CD4-positive, alpha-beta T cell (primary cell): Measurements from ENCODE around the gene MXRA5. TPM values are rescaled to one million over a fixed set of nuclear protein-coding genes. Genes with fewer than 3 reads are reported as not detected.
"Not testable (repeated sequence)": the region's sequence is repeated elsewhere in the genome, so short reads cannot be mapped to it uniquely, and the experiment has no call there.

Experiments
- ATAC-seq: fragments of 200-7000 bp; cut with Tn5 transposase; one replicate; pipeline ENCODE4 v1.10.0; 2022; ENCODE audit warnings: mild to moderate bottlenecking; ENCODE audit not compliant: poor library complexity
- CTCF ChIA-PET: fragments of 350-600 bp; sonication (Branson Sonifier 250); formaldehyde crosslinking; loops from one replicate; lab custom pipeline; 2021; ENCODE audit warnings: antibody characterized with exemption, inconsistent platforms; lab: Charles Lee
- POLR2A ChIA-PET: fragments of 350-600 bp; sonication (Branson Sonifier 250); formaldehyde crosslinking; loops from one replicate; lab custom pipeline; 2021; ENCODE audit warnings: antibody characterized with exemption, inconsistent platforms; lab: Charles Lee
- DNase-seq, 14 experiments: peaks; one replicate each; pipeline ENCODE4 v3.0.0-alpha.2; 2013 to 2020; ENCODE audit warnings: mixed read lengths in 2 of 14
- H3K27ac ChIP-seq, 2 donors: one replicate each; pipeline versions ENCODE4 v1.5.1 to v1.7.0; 2013; ENCODE audit warnings: low read length in 2 of 2, low read depth in 1 of 2, mild to moderate bottlenecking in 1 of 2
- H3K27me3 ChIP-seq, 2 experiments: 1 replicate in 1 of 2; 2 replicates in 1 of 2; pipeline versions ENCODE4 v1.6.1 to v1.7.0; 2013; ENCODE audit warnings: low read length in 2 of 2, control low read depth in 1 of 2, mild to moderate bottlenecking in 1 of 2, moderate library complexity in 1 of 2; ENCODE audit not compliant: insufficient read depth in 2 of 2, control insufficient read depth in 1 of 2
- H3K36me3 ChIP-seq: one replicate; pipeline ENCODE4 v1.6.1; 2013; ENCODE audit warnings: low read length, control low read depth; ENCODE audit not compliant: insufficient read depth
- H3K4me1 ChIP-seq: one replicate; pipeline ENCODE4 v1.6.1; 2013; ENCODE audit warnings: low read length, control low read depth; ENCODE audit not compliant: insufficient read depth
- H3K4me3 ChIP-seq: one replicate; pipeline ENCODE4 v1.5.1; 2013; ENCODE audit warnings: mild to moderate bottlenecking, low read length, moderate library complexity
- H3K9me3 ChIP-seq, 2 experiments: 1 replicate in 1 of 2; 2 replicates in 1 of 2; pipeline versions ENCODE4 v1.6.1 to v1.7.0; 2013; ENCODE audit warnings: low read length in 2 of 2, mild to moderate bottlenecking in 2 of 2, control low read depth in 1 of 2, moderate library complexity in 1 of 2; ENCODE audit not compliant: control insufficient read depth in 1 of 2, insufficient read depth in 1 of 2
- H3K27ac Mint-ChIP-seq: one replicate; pipeline ENCODE4 v1.8.0; 2020; ENCODE audit warnings: mixed read lengths
- H3K27me3 Mint-ChIP-seq: one replicate; pipeline ENCODE4 v1.8.0; 2021; ENCODE audit warnings: mixed read lengths
- H3K36me3 Mint-ChIP-seq: one replicate; pipeline ENCODE4 v1.8.0; 2021; ENCODE audit warnings: low read depth, mixed read lengths
- H3K4me1 Mint-ChIP-seq: one replicate; pipeline ENCODE4 v1.8.0; 2021; ENCODE audit warnings: low read depth, mixed read lengths
- H3K4me3 Mint-ChIP-seq: one replicate; pipeline ENCODE4 v1.8.0; 2020; ENCODE audit warnings: mild to moderate bottlenecking, mixed read lengths
- H3K9me3 Mint-ChIP-seq: one replicate; pipeline ENCODE4 v1.8.0; 2020; ENCODE audit warnings: mixed read lengths
- CTCF ChIP-seq: fragments of 200-600 bp; IDR thresholded peaks from one replicate; pipeline ENCODE4 v1.8.0; 2022; ENCODE audit warnings: antibody characterized with exemption, mild to moderate bottlenecking
- intact Hi-C, 2 experiments: fragments of 100-400 bp; cut with DNase I in 1 of 2; cut with micrococcal nuclease in 1 of 2; formaldehyde crosslinking; loops; one replicate each; pipeline versions ENCODE4 v1.15.1 to v1.9.0; 2023 to 2025; cut with DNase I, micrococcal nuclease
- total RNA-seq, 174 experiments: library from RNA in 2 of 174; stranded (reverse) in 2 of 174; gene quantifications; one replicate each; pipeline ENCODE4 v1.2.3 and lab custom pipeline; 2021 to 2026

MXRA5 gene
- total RNA-seq, 2 experiments from 2014 or later: not detected

GRCh38 chrX:3290561-3290960 is 55.9 kb downstream of the MXRA5 start:
- CTCF ChIA-PET: no interaction called here
- intact Hi-C loops: no loop called here
- TF ChIP-seq CTCF: no peak

DNA sequence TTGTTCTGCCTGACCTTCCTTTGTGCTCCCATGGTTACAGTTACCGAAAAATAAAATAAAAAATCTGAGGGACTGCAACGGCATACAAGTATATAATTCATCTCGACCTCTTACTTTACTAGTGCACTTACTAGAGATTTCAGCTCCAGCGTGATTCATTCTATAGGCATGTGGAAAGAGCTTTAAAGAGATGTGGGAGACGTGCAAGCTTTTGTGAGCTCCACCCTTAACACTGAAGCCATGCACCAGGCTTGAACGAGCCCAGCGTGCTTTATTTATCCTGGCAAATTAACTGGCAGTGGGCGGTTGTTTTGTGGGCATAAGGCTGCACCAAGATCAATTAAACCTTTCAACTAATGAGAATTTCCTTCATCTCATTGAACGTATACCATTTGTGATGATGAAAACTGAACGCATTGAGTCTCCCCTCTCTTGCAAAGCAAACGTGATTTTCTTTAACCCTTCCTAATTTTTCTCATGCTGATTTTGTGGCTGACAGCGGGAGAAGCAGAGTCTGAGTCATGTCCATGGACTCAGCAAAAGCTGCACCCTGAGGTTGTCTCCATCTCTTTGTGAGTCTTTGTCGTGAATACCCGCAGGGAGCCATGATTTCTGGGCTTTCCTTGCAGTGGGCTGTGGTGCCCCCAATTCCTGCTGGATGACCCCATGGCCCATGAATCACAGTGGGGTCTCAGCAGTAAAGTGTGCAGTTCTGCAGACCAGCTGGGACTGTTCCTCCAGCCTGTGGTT is 60.1 kb downstream of the MXRA5 start:
- no peaks in the 10 kb centered on the region for H3K4me1 Mint-ChIP-seq
- ATAC-seq (no peak), DNase-seq (no peak)
- CTCF ChIA-PET: no interaction called here
- no peak overlapping the region for H3K4me3 Mint-ChIP-seq
- no peaks in the 10 kb centered on the region for H3K9me3 Mint-ChIP-seq
- intact Hi-C loops: no loop called here
- Histone ChIP-seq H3K27me3 (no peaks in the 10 kb centered on the region), H3K4me1 (no peaks in the 10 kb centered on the region), H3K4me3 (no peak overlapping the region), H3K36me3 (no peaks in the 10 kb centered on the region), H3K9me3 (no peaks in the 10 kb centered on the region), H3K27ac (no peak overlapping the region)
- no peak for TF ChIP-seq CTCF
- H3K36me3 Mint-ChIP-seq: no peaks in the 10 kb centered on the region
- POLR2A ChIA-PET: no interaction called here
- no peak overlapping the region for H3K27ac Mint-ChIP-seq
- no peaks in the 10 kb centered on the region for H3K27me3 Mint-ChIP-seq

More at GRCh38 chrX:3290561-3290960, 55.9 kb downstream of the MXRA5 start:
- Histone ChIP-seq H3K27ac (no peak overlapping the region), H3K27me3 (no peaks in the 10 kb centered on the region), H3K4me1 (no peaks in the 10 kb centered on the region), H3K36me3 (no peaks in the 10 kb centered on the region), H3K4me3 (no peak overlapping the region), H3K9me3 (no peaks in the 10 kb centered on the region)
- no peaks in the 10 kb centered on the region for H3K9me3 Mint-ChIP-seq
- H3K4me1 Mint-ChIP-seq: no peaks in the 10 kb centered on the region
- H3K36me3 Mint-ChIP-seq: no peaks in the 10 kb centered on the region
- DNase-seq (no peak), ATAC-seq (no peak)
- H3K27ac Mint-ChIP-seq: no peak overlapping the region
- POLR2A ChIA-PET: no interaction called here
- no peak overlapping the region for H3K4me3 Mint-ChIP-seq
- H3K27me3 Mint-ChIP-seq: no peaks in the 10 kb centered on the region

DNA sequence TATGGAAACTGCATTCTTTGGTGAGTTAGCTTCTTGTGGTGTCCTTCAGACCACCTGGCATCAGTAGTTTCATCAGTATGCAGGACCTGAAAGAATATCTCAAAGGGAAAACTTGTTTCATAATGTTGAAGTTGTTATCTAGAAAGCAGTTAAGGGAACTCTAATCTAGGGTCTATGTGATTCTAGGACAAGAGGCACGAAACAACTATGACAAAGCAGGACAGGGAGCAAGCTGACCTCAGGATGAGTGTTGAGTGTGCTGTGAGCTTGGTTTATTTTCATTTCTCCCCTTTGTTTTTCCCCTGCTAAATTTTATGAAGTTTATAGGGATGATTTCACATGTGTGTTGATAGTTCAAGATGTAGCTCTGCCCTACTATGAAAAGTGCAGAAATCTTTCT is 65.7 kb downstream of the MXRA5 start:
- Histone ChIP-seq H3K4me1 (no peaks in the 10 kb centered on the region), H3K27ac (no peak overlapping the region), H3K4me3 (no peak overlapping the region), H3K9me3 (no peaks in the 10 kb centered on the region), H3K36me3 (no peaks in the 10 kb centered on the region), H3K27me3 (no peaks in the 10 kb centered on the region)
- no peak overlapping the region for H3K4me3 Mint-ChIP-seq
- no peaks in the 10 kb centered on the region for H3K27me3 Mint-ChIP-seq
- no peak for ATAC-seq
- CTCF ChIA-PET: no interaction called here
- POLR2A ChIA-PET: no interaction called here
- no peak for DNase-seq
- H3K27ac Mint-ChIP-seq: no peak overlapping the region
- no peaks in the 10 kb centered on the region for H3K36me3 Mint-ChIP-seq
- no peak for TF ChIP-seq CTCF
- no peaks in the 10 kb centered on the region for H3K9me3 Mint-ChIP-seq
- no peaks in the 10 kb centered on the region for H3K4me1 Mint-ChIP-seq
- intact Hi-C loops: no loop called here

GRCh38 chrX:3273668-3274067 is 72.8 kb downstream of the MXRA5 start:
- H3K4me1 ChIP-seq, POLR2A ChIA-PET, intact Hi-C loops, H3K4me3 Mint-ChIP-seq, H3K27ac Mint-ChIP-seq, H3K27me3 Mint-ChIP-seq, H3K9me3 Mint-ChIP-seq, H3K9me3 ChIP-seq, H3K4me1 Mint-ChIP-seq, H3K27ac ChIP-seq, H3K4me3 ChIP-seq, H3K27me3 ChIP-seq, CTCF ChIA-PET, H3K36me3 ChIP-seq, DNase-seq, ATAC-seq, H3K36me3 Mint-ChIP-seq: not testable (repeated sequence)
